ENCODE results near the gene SSTR3.
A peak's percentile ranks its signal among the peaks of the same experiment; 100 is the strongest.
"Not testable (repeated sequence)": the region's sequence is repeated elsewhere in the genome, so short reads cannot be mapped to it uniquely, and the experiment has no call there.

SSTR3 gene

GRCh38 chr22:37173709-37174108 lies 38.6 kb downstream of the SSTR3 start:
- Histone ChIP-seq H3K4me3 (ENCODE audit: low read length) (no peak overlapping the region), H3K4me2 (ENCODE audit: low read length) (no peak overlapping the region), H3K36me3 (ENCODE audit: control insufficient read depth, insufficient read depth, low read length) (no peaks in the 10 kb centered on the region), H4K5ac (ENCODE audit: low read length) (no peak overlapping the region), H3K79me2 (ENCODE audit: control insufficient read depth, insufficient read depth, low read length) (no peaks in the 10 kb centered on the region), H3K23ac (ENCODE audit: low read length) (no peak overlapping the region), H3K56ac (ENCODE audit: low read length) (no peak overlapping the region), H3K18ac (ENCODE audit: low read length) (no peak overlapping the region), H2BK120ac (ENCODE audit: low read depth, low read length) (no peak overlapping the region), H2AK5ac (ENCODE audit: low read length) (no peak overlapping the region), H3K79me1 (ENCODE audit: low read length) (no peaks in the 10 kb centered on the region), H3K4ac (ENCODE audit: low read depth, low read length) (no peak overlapping the region), H3K27me3 (ENCODE audit: insufficient read depth, low read length, poor library complexity) (no peaks in the 10 kb centered on the region), H2BK5ac (ENCODE audit: low read length) (no peak overlapping the region), H4K8ac (ENCODE audit: low read depth, low read length) (no peak overlapping the region), H2BK15ac (replicated peaks; ENCODE audit: low read depth) (no peak overlapping the region), H3K9ac (ENCODE audit: low read length) (no peak overlapping the region), H3K4me1 (ENCODE audit: control insufficient read depth, low read depth, low read length) (no peaks in the 10 kb centered on the region), H3K27ac (ENCODE audit: low read depth, low read length) (no peak overlapping the region)
- WGBS (ENCODE audit: extremely low coverage, insufficient coverage, low lambda C conversion rate): no CpG with 5 or more reads among the region's 6 CpGs
- no peak for DNase-seq

- Histone ChIP-seq H3K18ac (ENCODE audit: low read length) (no peak overlapping the region), H4K8ac (ENCODE audit: low read depth, low read length) (no peak overlapping the region), H3K56ac (ENCODE audit: low read length) (peak overlapping the region; percentile 38), H3K4me3 (ENCODE audit: low read length) (no peak overlapping the region), H3K27me3 (ENCODE audit: insufficient read depth, low read length, poor library complexity) (no peaks in the 10 kb centered on the region), H3K4me2 (ENCODE audit: low read length) (no peak overlapping the region), H3K36me3 (ENCODE audit: control insufficient read depth, insufficient read depth, low read length) (no peaks in the 10 kb centered on the region), H3K9ac (ENCODE audit: low read length) (no peak overlapping the region), H2AK5ac (ENCODE audit: low read length) (peak overlapping the region; percentile 29), H3K23ac (ENCODE audit: low read length) (no peak overlapping the region), H2BK15ac (replicated peaks; ENCODE audit: low read depth) (no peak overlapping the region), H2BK120ac (ENCODE audit: low read depth, low read length) (no peak overlapping the region), H2BK5ac (ENCODE audit: low read length) (no peak overlapping the region), H3K27ac (ENCODE audit: low read depth, low read length) (no peak overlapping the region), H4K5ac (ENCODE audit: low read length) (no peak overlapping the region), H3K79me1 (ENCODE audit: low read length) (no peaks in the 10 kb centered on the region), H3K4ac (ENCODE audit: low read depth, low read length) (no peak overlapping the region), H3K79me2 (ENCODE audit: control insufficient read depth, insufficient read depth, low read length) (no peaks in the 10 kb centered on the region), H3K4me1 (ENCODE audit: control insufficient read depth, low read depth, low read length) (no peaks in the 10 kb centered on the region)
- no CpG with 5 or more reads among the region's 14 CpGs for WGBS (ENCODE audit: extremely low coverage, insufficient coverage, low lambda C conversion rate)
- DNase-seq: no peak
Measured at GRCh38 chr22:37172266-37173245, 39.7 kb downstream of the SSTR3 start.

GRCh38 chr22:37171662-37172061 lies 40.6 kb downstream of the SSTR3 start:
- H3K27me3 ChIP-seq (ENCODE audit: insufficient read depth, low read length, poor library complexity): no peaks in the 10 kb centered on the region
- no peak overlapping the region for H3K9ac ChIP-seq (ENCODE audit: low read length)

DNA sequence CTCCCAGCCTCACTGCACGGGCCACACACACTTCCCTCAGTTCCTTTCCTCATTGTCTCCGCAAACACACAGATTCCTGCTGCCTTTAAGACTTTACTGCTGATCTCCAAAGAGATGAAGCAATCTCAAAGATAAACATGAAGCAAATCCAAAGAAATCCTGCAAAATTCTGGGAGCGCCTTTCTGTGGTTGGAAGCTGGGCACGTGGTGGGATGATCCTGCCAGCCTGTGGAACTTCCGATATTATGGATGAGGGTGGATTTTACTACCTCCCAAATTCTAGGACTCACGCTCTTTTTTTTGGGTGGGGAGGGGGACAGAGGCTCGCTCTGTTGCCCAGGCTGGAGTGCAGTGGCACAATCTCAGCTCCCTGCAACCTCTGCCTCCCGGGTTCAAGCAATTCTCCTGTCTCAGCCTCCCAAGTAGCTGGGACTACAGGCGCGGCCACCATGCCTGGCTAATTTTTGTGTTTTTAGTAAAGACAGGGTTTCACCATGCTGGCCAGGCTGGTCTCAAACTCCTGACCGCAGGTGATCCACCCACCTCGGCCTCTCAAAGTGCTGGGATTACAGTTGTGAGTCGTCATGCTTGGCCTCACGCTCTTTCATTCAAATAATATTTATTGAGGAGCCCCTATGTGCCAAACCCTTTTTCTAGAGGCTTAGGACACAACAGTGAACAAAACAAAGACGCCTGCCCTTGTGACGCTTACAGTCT lies 41.4 kb downstream of the SSTR3 start:
- WGBS (ENCODE audit: extremely low coverage, insufficient coverage, low lambda C conversion rate): no CpG with 5 or more reads among the region's 16 CpGs
- H4K8ac ChIP-seq (ENCODE audit: low read depth, low read length); H3K4me1 ChIP-seq (ENCODE audit: control insufficient read depth, low read depth, low read length); H4K5ac ChIP-seq (ENCODE audit: low read length); H2BK5ac ChIP-seq (ENCODE audit: low read length); H3K27me3 ChIP-seq (ENCODE audit: insufficient read depth, low read length, poor library complexity); DNase-seq; H3K18ac ChIP-seq (ENCODE audit: low read length); H3K79me2 ChIP-seq (ENCODE audit: control insufficient read depth, insufficient read depth, low read length); H2AK5ac ChIP-seq (ENCODE audit: low read length); H3K4ac ChIP-seq (ENCODE audit: low read depth, low read length); H2BK15ac ChIP-seq (replicated peaks; ENCODE audit: low read depth); H3K4me3 ChIP-seq (ENCODE audit: low read length); H3K36me3 ChIP-seq (ENCODE audit: control insufficient read depth, insufficient read depth, low read length); H3K4me2 ChIP-seq (ENCODE audit: low read length); H2BK120ac ChIP-seq (ENCODE audit: low read depth, low read length); H3K9ac ChIP-seq (ENCODE audit: low read length); H3K23ac ChIP-seq (ENCODE audit: low read length); H3K79me1 ChIP-seq (ENCODE audit: low read length); H3K27ac ChIP-seq (ENCODE audit: low read depth, low read length): not testable (repeated sequence)
- H3K56ac ChIP-seq (ENCODE audit: low read length): peak overlapping the region; percentile 15

More at GRCh38 chr22:37171662-37172061, 40.6 kb downstream of the SSTR3 start:
- Histone ChIP-seq H3K36me3 (ENCODE audit: control insufficient read depth, insufficient read depth, low read length) (no peaks in the 10 kb centered on the region), H2BK15ac (replicated peaks; ENCODE audit: low read depth) (no peak overlapping the region), H2BK120ac (ENCODE audit: low read depth, low read length) (no peak overlapping the region), H3K79me2 (ENCODE audit: control insufficient read depth, insufficient read depth, low read length) (no peaks in the 10 kb centered on the region), H3K79me1 (ENCODE audit: low read length) (no peaks in the 10 kb centered on the region), H2AK5ac (ENCODE audit: low read length) (no peak overlapping the region), H3K27ac (ENCODE audit: low read depth, low read length) (no peak overlapping the region), H3K4me3 (ENCODE audit: low read length) (no peak overlapping the region), H3K4ac (ENCODE audit: low read depth, low read length) (no peak overlapping the region), H3K4me2 (ENCODE audit: low read length) (no peak overlapping the region), H3K4me1 (ENCODE audit: control insufficient read depth, low read depth, low read length) (no peaks in the 10 kb centered on the region), H3K18ac (ENCODE audit: low read length) (no peak overlapping the region), H3K56ac (ENCODE audit: low read length) (no peak overlapping the region), H2BK5ac (ENCODE audit: low read length) (no peak overlapping the region), H4K5ac (ENCODE audit: low read length) (no peak overlapping the region), H4K8ac (ENCODE audit: low read depth, low read length) (no peak overlapping the region), H3K23ac (ENCODE audit: low read length) (no peak overlapping the region)
- no peak for DNase-seq
- WGBS (ENCODE audit: extremely low coverage, insufficient coverage, low lambda C conversion rate): no CpG with 5 or more reads among the region's 5 CpGs

GRCh38 chr22:37169947-37170688 lies 42.2 kb downstream of the SSTR3 start:
- Histone ChIP-seq H4K8ac (ENCODE audit: low read depth, low read length) (no peak overlapping the region), H3K4ac (ENCODE audit: low read depth, low read length) (no peak overlapping the region), H3K4me1 (ENCODE audit: control insufficient read depth, low read depth, low read length) (peaks cover 3% of the 10 kb centered on the region), H4K5ac (ENCODE audit: low read length) (no peak overlapping the region), H3K18ac (ENCODE audit: low read length) (no peak overlapping the region), H2BK120ac (ENCODE audit: low read depth, low read length) (no peak overlapping the region), H3K27me3 (ENCODE audit: insufficient read depth, low read length, poor library complexity) (no peaks in the 10 kb centered on the region), H2BK5ac (ENCODE audit: low read length) (no peak overlapping the region), H3K4me3 (ENCODE audit: low read length) (no peak overlapping the region), H3K79me1 (ENCODE audit: low read length) (no peaks in the 10 kb centered on the region), H3K79me2 (ENCODE audit: control insufficient read depth, insufficient read depth, low read length) (no peaks in the 10 kb centered on the region), H3K36me3 (ENCODE audit: control insufficient read depth, insufficient read depth, low read length) (no peaks in the 10 kb centered on the region), H2AK5ac (ENCODE audit: low read length) (no peak overlapping the region), H3K4me2 (ENCODE audit: low read length) (no peak overlapping the region), H2BK15ac (replicated peaks; ENCODE audit: low read depth) (no peak overlapping the region), H3K9ac (ENCODE audit: low read length) (no peak overlapping the region), H3K23ac (ENCODE audit: low read length) (no peak overlapping the region), H3K27ac (ENCODE audit: low read depth, low read length) (no peak overlapping the region), H3K56ac (ENCODE audit: low read length) (peak overlapping the region; percentile 15)
- DNase-seq: no peak
- no CpG with 5 or more reads among the region's 10 CpGs for WGBS (ENCODE audit: extremely low coverage, insufficient coverage, low lambda C conversion rate)
